Measurements from ENCODE around the gene ORAI3. TPM values are rescaled to one million over a fixed set of nuclear protein-coding genes. Genes with fewer than 3 reads are reported as not detected.
A peak's percentile ranks its signal among the peaks of the same experiment; 100 is the strongest.

The ORAI3 gene
- total RNA-seq, 4 donors from 2014 or later, result 15.5 to 42.6 (median 33.9) TPM

GRCh38 chr16:30992931-30993816 is 44.3 kb downstream of the ORAI3 start:
- no peak for DNase-seq (ENCODE audit: low spot score)
- no peak for TF ChIP-seq CTCF (IDR thresholded peaks at IDR 0.05)
- no peak for ATAC-seq (ENCODE audit: low FRiP score)

GRCh38 chr16:30995927-30996323 is 47.1 kb downstream of the ORAI3 start:
- no peak for ATAC-seq (ENCODE audit: low FRiP score)
- DNase-seq (ENCODE audit: low spot score), result no peak
- no peak for TF ChIP-seq CTCF (IDR thresholded peaks at IDR 0.05)

GRCh38 chr16:30996324-30996984 is 47.6 kb downstream of the ORAI3 start:
- DNase-seq (ENCODE audit: low spot score) (no peak), ATAC-seq (ENCODE audit: low FRiP score) (peak; percentile 31)
- TF ChIP-seq CTCF (IDR thresholded peaks at IDR 0.05), result no peak

GRCh38 chr16:30996985-30997724 is 48.3 kb downstream of the ORAI3 start:
- no peak for TF ChIP-seq CTCF (IDR thresholded peaks at IDR 0.05)
- peak; percentile 77 for DNase-seq (ENCODE audit: low spot score)

GRCh38 chr16:30997725-30998711 is 49.1 kb downstream of the ORAI3 start:
- DNase-seq (ENCODE audit: low spot score) (peak; percentile 42), ATAC-seq (ENCODE audit: low FRiP score) (peak; percentile 61)
- no peak for TF ChIP-seq CTCF (IDR thresholded peaks at IDR 0.05)

More at GRCh38 chr16:30996985-30997724, 48.3 kb downstream of the ORAI3 start:
- ATAC-seq (ENCODE audit: low FRiP score), result peak; percentile 89
